Measurements from ENCODE around the gene NDUFS5.
"Not testable (repeated sequence)": the region's sequence is repeated elsewhere in the genome, so short reads cannot be mapped to it uniquely, and the experiment has no call there.

NDUFS5 gene

GRCh38 chr1:39026051-39026865, at the start of gene NDUFS5:
NDUFS5 (plus strand) TSS chr1:39026350; CDS start chr1:39028725, 2,375 bp downstream.
- peak; percentile 94 for DNase-seq

- not testable (repeated sequence) for DNase-seq
These were observed 48.5 kb upstream of the NDUFS5 start for GRCh38 chr1:38977399-38978244.

DNA sequence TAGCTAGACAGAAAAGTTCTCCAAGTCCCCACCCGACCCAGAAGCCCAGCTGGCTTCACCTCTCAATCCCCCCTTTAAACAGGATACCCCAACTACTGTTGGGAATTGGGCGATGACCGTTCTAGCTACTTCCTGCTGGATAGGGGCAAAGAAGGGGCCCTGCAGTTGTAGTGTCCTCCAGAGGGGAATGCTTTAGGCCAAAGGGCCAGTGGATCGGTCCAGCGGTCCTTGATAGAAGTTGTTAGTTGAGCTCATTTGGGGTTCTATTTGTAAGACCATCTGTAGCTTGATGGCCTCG, 48.0 kb upstream of the NDUFS5 start:
- not testable (repeated sequence) for DNase-seq

GRCh38 chr1:38979380-38979779, 46.8 kb upstream of the NDUFS5 start:
- not testable (repeated sequence) for DNase-seq

- DNase-seq = no peak
These were observed 36.2 kb upstream of the NDUFS5 start for GRCh38 chr1:38989979-38990378.

DNA sequence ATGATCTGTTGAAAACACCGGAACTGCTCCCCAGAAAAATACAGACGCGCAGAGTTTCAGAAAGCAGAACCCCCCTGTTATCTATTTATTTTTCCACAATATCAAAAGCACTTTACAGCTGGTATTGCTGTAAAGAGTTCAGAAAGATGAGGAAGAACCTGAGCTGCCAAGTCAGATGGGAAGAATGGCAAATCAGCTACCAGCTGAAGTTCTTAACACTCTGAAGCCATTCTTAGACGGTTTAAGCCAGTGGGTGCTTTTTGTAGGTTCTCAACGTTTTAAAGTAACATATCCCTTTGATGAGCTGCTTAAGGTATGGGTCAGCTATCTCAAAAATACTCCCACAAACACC, 35.8 kb upstream of the NDUFS5 start:
- no peak for DNase-seq

DNA sequence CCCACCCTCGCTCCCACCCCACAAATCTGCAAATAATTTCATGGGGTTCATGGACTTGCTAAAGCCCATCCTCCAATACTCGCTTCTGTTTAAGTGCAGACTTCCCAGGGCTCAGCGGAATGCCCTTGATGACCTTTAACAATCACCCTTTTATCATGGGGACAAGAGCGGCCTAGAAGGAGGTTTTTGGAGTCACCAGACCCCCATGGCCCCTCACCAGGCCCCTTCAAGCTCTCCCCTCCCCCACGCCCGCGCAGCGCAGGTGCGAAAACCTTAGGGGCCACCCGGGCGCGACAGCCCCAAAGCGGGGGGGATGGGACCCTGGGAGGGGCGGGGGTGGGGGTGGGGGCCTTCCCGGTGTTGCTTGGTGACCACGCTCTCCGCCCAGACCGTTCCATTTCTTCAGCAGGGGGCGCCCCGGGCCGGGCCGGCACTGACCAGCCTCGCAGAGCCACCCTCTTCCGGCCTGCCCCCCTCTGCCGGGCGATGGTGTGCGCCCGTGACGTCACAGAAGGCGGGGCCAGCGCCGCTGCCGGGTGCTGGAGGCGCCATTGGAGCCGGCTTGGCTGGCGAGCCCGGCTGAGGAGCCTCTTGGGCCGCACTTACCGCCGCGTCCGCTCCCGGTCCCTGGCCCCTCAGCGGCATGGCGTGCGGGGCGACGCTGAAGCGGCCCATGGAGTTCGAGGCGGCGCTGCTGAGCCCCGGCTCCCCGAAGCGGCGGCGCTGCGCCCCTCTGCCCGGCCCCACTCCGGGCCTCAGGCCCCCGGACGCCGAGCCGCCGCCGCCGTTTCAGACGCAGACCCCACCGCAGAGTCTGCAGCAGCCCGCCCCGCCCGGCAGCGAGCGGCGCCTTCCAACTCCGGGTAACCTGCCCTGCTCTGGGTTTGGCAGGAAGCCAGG, 35.2 kb upstream of the NDUFS5 start, which contains the start of gene AKIRIN1:
Gene AKIRIN1 (plus strand): TSS at position 539 of the 900 bp plus-strand sequence. CDS start 105 bp downstream, at position 644.
- peak; percentile 98 for DNase-seq

DNA sequence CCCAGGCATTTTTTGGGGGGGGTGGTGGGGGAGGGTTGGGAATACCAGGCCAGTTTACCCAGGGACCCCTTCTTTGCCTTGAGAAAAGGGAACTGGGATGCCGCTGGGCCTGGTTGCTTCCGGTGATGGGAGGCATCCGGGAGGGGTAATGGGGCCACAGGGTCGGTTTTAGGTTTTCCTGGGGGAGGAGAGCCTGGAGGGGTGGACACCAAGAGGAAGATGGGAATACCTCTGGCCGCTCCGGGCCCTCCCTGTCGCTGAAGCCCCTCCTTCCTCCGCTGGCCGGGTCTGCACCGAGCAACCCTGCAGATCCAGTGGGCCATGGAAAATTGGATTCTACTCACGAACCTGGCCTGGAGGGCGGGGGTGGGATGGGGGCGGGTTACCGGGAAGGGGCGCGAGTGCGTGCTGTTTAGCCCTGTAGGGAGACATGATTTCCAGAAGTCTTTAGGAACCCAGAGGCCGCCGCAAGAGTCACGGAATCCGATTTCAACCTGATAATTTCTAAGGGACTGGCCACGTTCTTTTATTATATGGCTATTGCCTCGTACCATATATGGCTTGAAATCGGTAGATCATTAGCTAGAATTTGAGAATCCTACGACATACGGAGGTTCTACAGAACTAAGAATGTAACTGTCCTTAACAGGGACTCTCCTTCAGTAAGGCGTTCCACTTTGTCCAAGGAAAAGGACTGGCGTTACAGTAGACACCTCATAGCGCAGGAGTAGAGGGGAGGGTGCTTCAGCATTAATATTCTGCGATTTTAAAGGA, 34.3 kb upstream of the NDUFS5 start:
- DNase-seq = peak; percentile 44

DNA sequence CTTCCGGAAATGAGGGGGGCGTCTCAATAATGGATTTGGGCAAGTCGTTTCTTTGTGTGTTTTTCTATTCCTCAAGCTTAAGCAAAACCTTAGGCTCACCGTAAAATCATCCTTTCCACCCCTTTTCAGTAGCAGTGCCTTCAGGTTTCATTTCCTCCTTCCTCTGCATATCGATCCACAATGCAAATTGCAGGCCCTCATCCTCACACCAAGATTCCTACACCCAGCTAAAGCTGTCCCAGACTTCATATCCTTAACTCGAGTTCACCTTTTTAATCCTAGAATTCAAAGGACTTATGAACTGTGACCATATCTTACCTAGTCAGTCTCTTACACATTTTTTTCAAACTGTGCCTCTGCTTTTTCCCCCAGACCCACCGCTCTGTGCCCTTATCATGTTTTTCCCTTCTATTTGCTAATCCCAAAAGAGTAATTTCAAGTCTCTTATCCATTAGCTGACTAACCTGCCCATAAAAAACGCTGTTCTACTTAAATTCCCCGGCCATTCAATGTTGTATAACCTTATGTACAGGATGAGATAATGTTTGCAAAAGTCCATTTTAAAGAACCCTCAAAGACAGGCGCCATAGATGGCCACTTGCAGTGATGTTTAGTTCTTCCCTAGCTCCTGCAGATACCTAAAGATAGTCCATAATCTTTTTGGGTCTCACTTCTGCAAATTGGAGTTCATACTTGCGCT, 33.6 kb upstream of the NDUFS5 start:
- DNase-seq = no peak

GRCh38 chr1:38994196-38994595, 32.0 kb upstream of the NDUFS5 start:
- DNase-seq = no peak

GRCh38 chr1:38997034-38997900, 28.9 kb upstream of the NDUFS5 start:
- no peak for DNase-seq

GRCh38 chr1:38997901-38998190, 28.3 kb upstream of the NDUFS5 start:
- no peak for DNase-seq

- DNase-seq = no peak
These were observed 24.4 kb upstream of the NDUFS5 start for GRCh38 chr1:39001516-39002421.

DNA sequence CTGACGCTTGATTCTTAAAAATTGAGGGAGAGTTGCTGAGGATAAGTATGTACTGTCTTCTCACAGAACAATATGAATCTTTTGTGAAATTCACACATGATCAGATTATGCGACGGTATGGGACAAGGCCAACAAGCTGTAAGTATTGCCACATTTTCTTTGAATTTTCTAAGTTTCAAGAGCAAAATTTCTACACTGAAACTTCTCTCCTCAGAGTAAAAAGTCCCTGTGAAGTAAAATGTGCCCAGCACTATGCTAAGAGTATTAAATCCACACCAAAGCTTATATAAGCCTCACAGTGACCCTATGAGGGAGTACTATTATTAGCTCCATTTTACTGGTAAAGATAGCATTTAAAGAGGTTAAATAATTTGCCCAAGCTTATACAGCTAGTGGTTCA, 22.9 kb upstream of the NDUFS5 start:
- DNase-seq = no peak

GRCh38 chr1:39003794-39004193, 22.4 kb upstream of the NDUFS5 start:
- DNase-seq = no peak

GRCh38 chr1:39006287-39006686, 19.9 kb upstream of the NDUFS5 start:
- DNase-seq = no peak

GRCh38 chr1:39006726-39007645, 19.2 kb upstream of the NDUFS5 start:
- DNase-seq = no peak

GRCh38 chr1:39014956-39015355, 11.2 kb upstream of the NDUFS5 start:
- DNase-seq = not testable (repeated sequence)
